Colonic mucosa (tissue), 4 donors: Measurements from ENCODE around the gene NUP98. TPM values are rescaled to one million over a fixed set of nuclear protein-coding genes. Genes with fewer than 3 reads are reported as not detected.

ENCODE experiments used
- DNase-seq: peaks from one replicate; pipeline ENCODE4 v3.0.0-alpha.2; 2020
- H3K27ac ChIP-seq: fragments of 200-600 bp; one replicate; pipeline ENCODE4 v1.8.0; 2021
- H3K27me3 ChIP-seq: fragments of 200-600 bp; one replicate; pipeline ENCODE4 v1.8.0; 2021
- H3K36me3 ChIP-seq: fragments of 200-600 bp; one replicate; pipeline ENCODE4 v1.8.0; 2021
- H3K4me1 ChIP-seq: fragments of 200-600 bp; one replicate; pipeline ENCODE4 v1.8.0; 2021; ENCODE audit warnings: mild to moderate bottlenecking
- H3K4me3 ChIP-seq: fragments of 200-600 bp; one replicate; pipeline ENCODE4 v1.8.0; 2021
- H3K9ac ChIP-seq, 2 donors: one replicate each; pipeline ENCODE4 v1.7.0; 2013; ENCODE audit warnings: control low read depth in 2 of 2, low read depth in 2 of 2, low read length in 2 of 2
- H3K9me3 ChIP-seq: fragments of 200-600 bp; one replicate; pipeline ENCODE4 v1.8.0; 2021
- intact Hi-C: fragments of 100-400 bp; cut with DNase I; formaldehyde crosslinking; loops from one replicate; pipeline ENCODE4 v1.14.1; 2022
- total RNA-seq, 2 donors: library from RNA; stranded (reverse); fragmentation: NEBNext Ultra II Directional in 1 of 2; extraction: Animal tissue kit (Norgen Biotek cat#: 25700) in 1 of 2; gene quantifications; one replicate each; pipeline ENCODE4 v1.2.1, GENCODE V29; 2021
- TF ChIP-seq, protein P1 (sequence below): fragments of 200-600 bp; IDR thresholded peaks from one replicate; pipeline ENCODE4 v1.8.0; 2022; ENCODE audit warnings: antibody characterized with exemption, mild to moderate bottlenecking
- donor health status: healthy.
- donor health status: DM: no; HTN: no; CAD: no.
- donor health status: DM: no; HTN: no; CAD: no.

The NUP98 gene
- total RNA-seq, 2 donors from 2014 or later = 59.2 to 76.7 TPM

DNA sequence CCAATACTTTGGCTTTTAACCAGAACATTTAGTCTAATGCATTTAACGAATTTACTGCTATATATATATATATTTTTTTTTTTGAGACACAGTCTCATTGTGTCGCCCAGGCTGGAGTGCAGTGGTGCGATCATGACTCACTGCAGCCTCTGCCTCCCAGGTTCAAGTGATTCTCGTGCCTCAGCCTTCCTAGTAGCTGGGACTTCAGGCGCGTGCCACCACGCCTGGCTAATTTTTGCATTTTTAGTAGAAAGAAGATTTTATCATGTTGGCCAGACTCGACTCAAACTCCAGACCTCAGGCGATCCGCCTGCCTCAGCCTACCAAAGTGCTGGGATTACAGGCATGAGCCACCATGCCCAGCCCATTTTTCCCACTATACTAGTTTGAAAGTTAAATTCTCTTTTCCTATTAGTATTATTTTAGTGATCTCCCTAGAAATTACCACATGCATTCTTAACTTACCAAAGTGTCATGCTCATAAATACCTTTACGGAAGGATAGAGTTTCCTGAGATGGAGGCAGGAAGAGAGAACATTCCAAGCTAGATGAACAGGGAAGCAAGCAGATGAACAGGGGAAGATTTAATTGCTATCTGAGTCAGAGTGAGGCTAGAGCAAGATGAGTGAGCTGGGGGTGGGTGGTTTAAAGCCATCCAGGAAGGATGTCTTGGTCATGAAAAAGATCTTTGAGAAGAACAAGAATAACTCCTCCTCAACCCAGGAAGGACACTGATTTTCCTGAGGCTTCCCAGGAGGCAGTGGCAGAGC lies 6.6 kb upstream of the NUP98 start:
- Histone ChIP-seq H3K36me3 (no peaks in the 10 kb centered on the region), H3K9me3 (no peaks in the 10 kb centered on the region), H3K9ac (no peak overlapping the region), H3K4me1 (peaks cover 4% of the 10 kb centered on the region), H3K4me3 (no peak overlapping the region), H3K27me3 (no peaks in the 10 kb centered on the region), H3K27ac (no peak overlapping the region)
- intact Hi-C loops = no loop called here
- TF ChIP-seq, protein P1, sequence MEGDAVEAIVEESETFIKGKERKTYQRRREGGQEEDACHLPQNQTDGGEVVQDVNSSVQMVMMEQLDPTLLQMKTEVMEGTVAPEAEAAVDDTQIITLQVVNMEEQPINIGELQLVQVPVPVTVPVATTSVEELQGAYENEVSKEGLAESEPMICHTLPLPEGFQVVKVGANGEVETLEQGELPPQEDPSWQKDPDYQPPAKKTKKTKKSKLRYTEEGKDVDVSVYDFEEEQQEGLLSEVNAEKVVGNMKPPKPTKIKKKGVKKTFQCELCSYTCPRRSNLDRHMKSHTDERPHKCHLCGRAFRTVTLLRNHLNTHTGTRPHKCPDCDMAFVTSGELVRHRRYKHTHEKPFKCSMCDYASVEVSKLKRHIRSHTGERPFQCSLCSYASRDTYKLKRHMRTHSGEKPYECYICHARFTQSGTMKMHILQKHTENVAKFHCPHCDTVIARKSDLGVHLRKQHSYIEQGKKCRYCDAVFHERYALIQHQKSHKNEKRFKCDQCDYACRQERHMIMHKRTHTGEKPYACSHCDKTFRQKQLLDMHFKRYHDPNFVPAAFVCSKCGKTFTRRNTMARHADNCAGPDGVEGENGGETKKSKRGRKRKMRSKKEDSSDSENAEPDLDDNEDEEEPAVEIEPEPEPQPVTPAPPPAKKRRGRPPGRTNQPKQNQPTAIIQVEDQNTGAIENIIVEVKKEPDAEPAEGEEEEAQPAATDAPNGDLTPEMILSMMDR = no peak
- DNase-seq = no peak

DNA sequence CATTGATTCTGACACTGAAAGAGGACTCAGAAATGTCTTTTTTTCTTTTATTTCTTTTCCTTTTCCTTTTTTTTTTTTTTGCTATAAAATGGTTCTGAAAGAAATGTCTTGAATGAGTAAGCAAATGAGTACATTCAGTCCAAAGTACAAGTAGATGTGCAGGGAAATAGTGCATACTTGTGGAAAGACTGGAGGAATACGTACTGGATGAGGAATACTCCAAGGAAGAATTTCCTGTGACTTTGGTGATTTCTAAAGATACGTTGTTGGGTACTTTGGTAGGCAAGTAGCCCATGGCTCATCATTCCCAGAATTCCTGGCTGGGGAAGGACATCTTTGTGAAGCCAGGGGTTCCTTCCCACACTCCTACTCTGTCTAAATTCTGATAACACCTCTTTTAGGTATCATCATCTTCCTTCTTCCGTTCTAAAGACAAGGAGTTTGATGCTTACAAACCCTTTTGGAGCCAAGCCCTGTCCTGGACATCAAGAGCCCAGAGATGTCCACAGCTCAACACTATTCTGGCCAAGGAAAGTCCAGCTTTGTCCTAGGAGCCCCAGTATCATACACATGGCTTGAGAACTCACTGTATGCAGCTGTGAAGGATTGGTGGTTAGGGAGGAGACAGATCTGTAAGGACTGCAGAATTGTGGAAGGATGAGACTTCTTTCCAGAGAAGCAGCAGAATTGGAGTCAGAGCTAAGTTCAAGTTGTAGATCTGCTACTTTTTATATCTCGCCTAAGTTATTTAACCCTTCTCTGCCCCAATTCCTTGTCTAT lies 4.8 kb upstream of the NUP98 start:
- Histone ChIP-seq H3K9ac (no peak overlapping the region), H3K9me3 (no peaks in the 10 kb centered on the region), H3K4me3 (no peak overlapping the region), H3K4me1 (no peaks in the 10 kb centered on the region), H3K27ac (peak overlapping the region; percentile 6), H3K27me3 (no peaks in the 10 kb centered on the region), H3K36me3 (no peaks in the 10 kb centered on the region)
- intact Hi-C loops = no loop called here
- DNase-seq = no peak
- TF ChIP-seq, protein P1 = no peak

DNA sequence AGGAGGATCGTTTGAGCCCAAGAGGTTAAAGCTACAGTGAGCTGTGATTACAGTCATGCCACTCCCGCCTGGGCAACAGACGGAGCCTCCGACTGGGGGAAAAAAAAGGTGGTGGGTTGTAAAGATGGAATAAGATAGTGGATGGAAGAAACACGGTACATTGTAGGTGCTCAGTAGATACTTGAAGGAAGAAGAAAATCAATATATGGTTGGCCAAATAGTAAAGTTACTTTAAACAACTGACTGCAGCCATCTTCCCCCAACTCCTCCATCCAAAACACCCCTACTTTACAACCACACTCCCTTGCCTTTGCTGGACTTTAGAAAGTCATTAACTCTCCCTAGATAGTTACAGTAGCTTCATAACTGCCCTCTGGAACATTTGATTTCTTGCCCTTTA lies 2.5 kb upstream of the NUP98 start:
- DNase-seq = no peak
- no peak overlapping the region for H3K4me3 ChIP-seq
- H3K4me1 ChIP-seq = peaks cover 9% of the 10 kb centered on the region
- H3K9ac ChIP-seq = no peak overlapping the region
- no peaks in the 10 kb centered on the region for H3K27me3 ChIP-seq
- TF ChIP-seq, protein P1 = no peak
- no peak overlapping the region for H3K27ac ChIP-seq
- no peaks in the 10 kb centered on the region for H3K36me3 ChIP-seq
- H3K9me3 ChIP-seq = no peaks in the 10 kb centered on the region
- intact Hi-C loops = no loop called here

DNA sequence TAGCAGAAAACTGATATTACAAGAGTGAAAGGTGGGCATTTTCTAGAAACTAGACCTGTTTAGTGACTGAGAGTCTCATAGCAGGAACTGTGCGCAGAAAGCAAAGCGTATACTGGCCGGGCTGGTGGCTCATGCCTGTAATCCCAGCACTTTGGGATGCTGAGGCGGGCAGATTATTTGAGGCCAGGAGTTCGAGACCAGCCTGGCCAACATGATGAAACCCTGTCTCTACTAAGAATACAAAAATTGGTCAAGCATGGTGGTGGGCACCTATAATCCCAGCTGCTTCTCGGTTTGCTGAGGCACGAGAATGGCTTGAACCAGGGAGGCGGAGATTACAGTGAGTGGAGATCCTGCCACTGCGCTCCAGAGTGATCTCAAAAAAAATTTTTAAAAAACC lies 1.8 kb upstream of the NUP98 start:
- Histone ChIP-seq H3K27me3 (no peaks in the 10 kb centered on the region), H3K27ac (no peak overlapping the region), H3K9me3 (no peaks in the 10 kb centered on the region), H3K4me3 (no peak overlapping the region), H3K9ac (no peak overlapping the region), H3K36me3 (no peaks in the 10 kb centered on the region), H3K4me1 (peaks cover 9% of the 10 kb centered on the region)
- DNase-seq = no peak
- intact Hi-C loops = no loop called here
- TF ChIP-seq, protein P1 = no peak

DNA sequence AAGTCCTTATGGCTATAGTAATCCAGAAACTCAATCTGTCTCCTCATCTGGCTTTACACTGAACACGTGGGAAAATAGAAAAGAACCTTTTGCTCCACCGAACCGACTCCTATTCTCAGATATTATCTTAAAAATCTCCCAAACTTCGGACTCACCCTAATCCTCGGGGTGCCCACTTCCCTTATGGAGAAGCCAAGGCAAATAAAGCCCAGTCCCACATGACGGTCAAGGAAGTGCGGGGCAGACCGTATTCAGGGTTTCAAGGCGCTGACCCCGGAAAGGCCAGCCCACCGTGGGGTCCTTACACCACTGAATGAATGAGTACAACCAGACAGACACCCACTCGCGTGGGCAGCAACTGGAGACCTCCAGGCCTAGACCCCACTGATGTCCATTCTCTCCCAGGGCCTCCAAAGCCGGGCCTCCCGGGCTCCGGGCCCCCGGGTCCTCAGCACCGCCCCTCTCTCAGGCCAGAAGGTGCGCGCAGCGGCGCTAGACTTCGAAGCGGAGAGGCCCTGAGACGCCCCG lies 489 bp downstream of the NUP98 start:
- peaks cover 9% of the 10 kb centered on the region for H3K4me1 ChIP-seq
- H3K4me3 ChIP-seq = peak overlapping the region; percentile 75
- peak overlapping the region; percentile 93 to 99 for H3K9ac ChIP-seq
- intact Hi-C loops = no loop called here
- H3K9me3 ChIP-seq = no peaks in the 10 kb centered on the region
- no peaks in the 10 kb centered on the region for H3K27me3 ChIP-seq
- H3K27ac ChIP-seq = peak overlapping the region; percentile 88
- no peak for DNase-seq
- TF ChIP-seq, protein P1 = no peak
- H3K36me3 ChIP-seq = no peaks in the 10 kb centered on the region
